GM21576 (cell line): ENCODE data around the gene ERI3.

Experiments
- ATAC-seq: cut with Tn5 transposase; IDR thresholded peaks from one replicate; pipeline ENCODE4 v1.9.1; 2021; ENCODE audit warnings: mild to moderate bottlenecking, moderate library complexity; ENCODE audit not compliant: unreplicated experiment

The ERI3 gene

GRCh38 chr1:44263568-44264450 lies 91.2 kb downstream of the ERI3 start:
- ATAC-seq, result no peak

GRCh38 chr1:44262816-44263567 lies 92.1 kb downstream of the ERI3 start:
- no peak for ATAC-seq

DNA sequence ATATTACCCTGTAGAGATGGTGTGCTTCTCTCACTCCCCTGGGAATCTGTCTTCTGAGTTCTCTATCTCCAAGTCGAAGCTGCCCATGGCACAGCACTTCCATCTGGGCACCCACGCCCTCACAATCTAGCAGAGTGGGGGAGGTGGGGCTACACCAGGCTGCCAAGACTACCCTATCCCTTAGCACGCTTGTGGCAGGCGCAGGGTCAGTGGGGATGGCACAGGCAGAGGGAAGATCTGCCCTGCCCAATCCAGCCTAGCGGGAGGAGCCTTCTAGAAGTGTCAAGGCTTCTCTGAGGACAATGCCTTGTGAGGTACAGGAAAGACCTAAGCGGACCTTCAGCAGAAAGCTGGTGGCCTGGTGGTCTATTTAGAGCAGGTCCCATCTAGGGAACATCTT lies 92.6 kb downstream of the ERI3 start:
- no peak for ATAC-seq

GRCh38 chr1:44261962-44262361 lies 93.1 kb downstream of the ERI3 start:
- ATAC-seq, result no peak

- no peak for ATAC-seq
Observed at GRCh38 chr1:44261171-44261817, 93.8 kb downstream of the ERI3 start.

GRCh38 chr1:44260792-44261170 lies 94.3 kb downstream of the ERI3 start:
- ATAC-seq, result no peak

GRCh38 chr1:44259090-44259489 lies 96.0 kb downstream of the ERI3 start:
- no peak for ATAC-seq

- no peak for ATAC-seq
Observed at GRCh38 chr1:44256762-44257554, 98.1 kb downstream of the ERI3 start.

GRCh38 chr1:44254392-44254910 lies 100.6 kb downstream of the ERI3 start:
- no peak for ATAC-seq

- no peak for ATAC-seq
Observed at GRCh38 chr1:44251989-44252671, 102.9 kb downstream of the ERI3 start.

GRCh38 chr1:44251486-44251885 lies 103.6 kb downstream of the ERI3 start:
- no peak for ATAC-seq

DNA sequence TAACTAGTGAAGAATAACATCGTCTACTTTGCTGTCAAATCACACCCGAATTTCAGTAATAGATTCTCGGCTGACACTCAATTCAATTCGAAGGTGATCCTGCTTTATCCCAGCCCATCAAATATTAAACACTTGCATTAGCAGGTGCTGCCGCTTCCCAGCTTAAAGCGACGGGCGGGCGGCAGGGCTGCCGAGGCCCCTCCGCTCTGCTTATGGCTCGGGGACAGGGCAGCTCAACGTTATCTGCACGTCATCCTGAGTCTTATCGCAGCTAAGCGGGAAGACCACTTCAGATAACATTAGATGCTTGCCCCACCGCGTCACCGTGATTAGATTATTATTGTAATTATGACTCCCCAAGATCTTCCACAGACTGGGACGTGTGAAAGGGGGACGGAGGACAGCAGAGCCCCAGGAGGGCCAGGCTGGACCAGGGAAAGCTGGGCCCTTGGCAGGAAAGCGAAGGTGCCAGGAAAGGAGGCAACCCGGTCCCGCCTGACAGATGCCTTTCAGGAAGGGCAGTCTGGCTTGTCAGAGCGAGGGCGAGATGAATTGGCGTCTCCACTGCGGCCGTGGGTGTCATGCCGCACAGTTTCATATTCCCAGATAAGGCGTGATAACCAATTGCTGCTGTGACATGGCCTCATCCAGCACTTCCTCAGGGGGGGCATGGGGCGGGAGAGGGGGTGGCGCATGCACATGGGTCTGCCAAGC lies 104.8 kb downstream of the ERI3 start:
- ATAC-seq, result no peak

DNA sequence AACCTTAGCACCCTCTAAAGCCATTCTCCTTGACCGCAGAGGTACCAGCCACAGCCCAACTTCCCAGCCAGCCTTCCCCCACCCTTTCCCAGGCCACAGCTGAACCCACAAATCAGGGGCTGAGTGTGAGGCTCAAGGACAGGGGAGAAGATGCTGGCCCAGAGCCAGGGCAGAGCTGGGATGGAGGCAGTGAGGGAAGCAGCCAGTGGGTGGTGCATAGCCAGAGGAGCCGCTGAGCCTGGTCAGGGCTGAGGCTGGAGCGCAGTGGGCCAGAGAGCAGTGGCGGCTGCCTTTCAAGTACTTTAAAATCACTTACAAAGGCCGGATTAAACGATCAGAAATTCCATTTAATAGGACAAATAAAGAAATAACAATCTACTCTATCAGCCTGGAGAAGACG lies 105.5 kb downstream of the ERI3 start:
- ATAC-seq, result no peak

DNA sequence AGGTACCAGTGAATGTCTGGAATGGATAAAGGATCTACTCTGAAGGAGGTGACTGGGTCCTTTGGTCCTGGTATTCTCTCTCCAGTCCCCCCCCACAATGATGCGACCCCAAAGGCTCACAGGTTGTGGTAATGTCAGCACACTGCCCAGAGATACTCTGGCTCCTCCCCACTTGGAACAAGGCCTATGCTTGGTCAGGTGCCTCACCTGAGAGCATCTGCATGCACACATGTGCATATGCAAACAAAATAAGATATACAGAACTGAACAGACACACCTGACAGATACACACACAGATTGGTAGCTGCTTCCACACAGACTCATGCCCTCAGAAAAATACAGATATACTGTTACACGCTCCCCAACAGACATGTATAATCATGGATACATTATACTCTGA lies 108.3 kb downstream of the ERI3 start:
- ATAC-seq, result no peak

DNA sequence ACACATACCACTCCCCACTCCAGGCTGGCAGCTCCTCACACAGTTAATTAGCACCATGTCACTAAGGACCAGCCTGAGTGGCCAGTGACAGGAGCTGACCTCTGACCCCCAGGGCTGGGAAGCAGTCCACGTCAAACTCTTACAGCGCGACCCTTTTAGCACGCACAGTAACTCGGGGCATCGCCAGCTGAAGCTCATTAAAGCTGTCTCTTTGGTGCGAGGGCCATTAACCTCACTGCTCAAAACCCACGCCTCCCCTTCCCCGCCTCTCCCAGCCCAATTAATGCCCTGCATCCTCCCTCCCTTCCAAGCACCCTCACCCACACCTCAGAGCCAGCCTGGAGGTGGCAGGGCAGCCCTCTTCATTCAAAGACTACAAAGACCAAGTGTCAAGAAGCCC lies 110.1 kb downstream of the ERI3 start:
- no peak for ATAC-seq

DNA sequence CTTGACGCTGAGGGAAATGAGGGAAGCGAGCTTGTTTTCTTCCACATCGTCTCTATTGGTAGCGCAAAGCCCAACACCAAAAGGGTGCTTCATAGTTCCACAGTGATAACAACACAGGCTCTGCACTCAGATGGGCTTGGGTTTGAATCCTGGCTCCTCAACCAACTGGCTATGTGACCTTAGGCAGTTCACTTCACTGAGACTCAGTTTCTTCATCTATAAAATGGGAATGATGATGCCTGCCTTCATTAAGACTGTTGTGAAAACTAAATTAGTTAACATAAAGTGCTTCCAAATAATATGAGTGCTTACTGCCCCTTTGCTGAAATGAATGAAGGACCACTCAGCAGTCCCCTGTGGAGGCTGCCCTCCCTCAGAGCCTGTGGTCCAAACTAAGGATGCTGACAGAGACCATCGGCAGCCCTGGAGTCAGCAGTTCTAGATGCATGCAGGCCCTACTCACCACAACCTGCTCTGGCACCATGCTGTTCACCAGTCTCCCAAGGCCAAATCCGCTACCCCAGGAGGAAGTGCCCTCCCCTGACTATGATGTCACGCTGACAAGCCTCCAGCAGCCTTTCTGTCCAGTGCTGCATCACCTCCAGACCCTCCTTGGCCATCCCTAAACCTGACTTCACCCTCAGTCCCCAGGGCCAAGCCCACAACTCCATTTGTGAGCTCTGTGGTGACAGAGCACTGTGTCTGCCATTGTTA lies 111.1 kb downstream of the ERI3 start:
- ATAC-seq, result no peak

DNA sequence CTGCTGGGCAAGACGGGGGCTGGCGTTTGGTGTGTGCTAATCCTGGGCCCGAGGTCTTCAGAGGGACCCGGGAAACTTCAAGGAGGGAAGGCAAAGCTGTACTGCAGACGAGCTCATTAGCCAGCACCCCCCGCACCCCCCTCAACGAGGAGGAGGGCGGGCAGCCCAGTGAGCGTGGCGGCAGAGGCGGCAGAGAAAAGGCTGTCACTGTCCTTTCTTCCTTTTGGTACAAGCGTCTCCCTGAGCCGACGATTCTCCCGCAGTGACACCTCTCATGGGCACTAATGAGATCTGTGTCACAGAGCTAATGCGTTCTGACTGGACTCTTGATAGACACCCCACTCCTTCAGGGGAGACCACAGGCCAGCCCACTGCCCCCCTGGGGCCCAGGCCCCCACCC lies 112.3 kb downstream of the ERI3 start:
- no peak for ATAC-seq

DNA sequence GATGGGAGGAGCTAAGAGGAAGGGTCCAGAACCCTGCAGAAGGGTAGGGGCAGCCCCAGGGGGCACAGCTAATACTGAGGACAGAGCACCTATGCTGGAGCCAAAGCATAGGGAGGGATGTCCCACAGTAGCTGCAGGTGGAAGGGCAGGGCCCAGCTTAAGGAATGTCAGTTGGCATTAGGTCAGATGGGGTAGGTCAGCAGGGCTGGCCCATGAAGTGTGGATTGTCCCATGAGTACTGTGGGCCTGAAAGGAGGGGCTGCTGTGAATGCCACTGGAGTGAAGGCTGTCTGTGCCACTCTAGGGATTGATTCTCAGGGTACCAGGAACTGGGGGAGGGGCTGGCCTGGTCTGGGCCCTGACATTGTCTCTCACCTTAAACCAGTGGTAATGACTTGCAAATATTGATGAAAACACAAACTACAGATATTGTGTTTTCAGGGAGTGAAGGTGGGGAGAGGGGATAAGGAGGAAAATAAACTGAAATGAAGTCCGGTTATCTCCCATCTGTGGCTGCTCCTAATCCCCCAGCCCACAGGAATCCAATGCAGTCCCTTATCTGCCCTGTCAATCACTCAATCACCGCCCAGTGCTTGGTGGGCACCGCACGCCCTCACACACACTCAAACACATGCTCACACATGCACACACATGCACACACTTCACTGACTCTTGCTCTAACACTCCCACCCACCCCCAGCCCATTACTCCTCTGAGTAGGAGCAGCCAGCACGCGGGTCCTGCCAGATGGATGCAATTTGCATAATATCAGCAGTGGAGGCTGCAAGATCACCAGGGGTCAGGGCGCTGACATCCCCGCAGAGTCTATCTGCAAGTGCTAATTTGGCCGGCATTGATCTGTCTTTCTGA lies 114.0 kb downstream of the ERI3 start:
- ATAC-seq, result no peak
